GM12874 (cell line): ENCODE data around the gene ILK.

ENCODE experiments used
- TF ChIP-seq, protein P1 (sequence below): IDR thresholded peaks from 2 replicates; pipeline ENCODE4 v1.5.1; 2011; ENCODE audit warnings: low read depth, mild to moderate bottlenecking, control low read depth, low read length, moderate library complexity; ENCODE audit not compliant: insufficient read depth

ILK gene

DNA sequence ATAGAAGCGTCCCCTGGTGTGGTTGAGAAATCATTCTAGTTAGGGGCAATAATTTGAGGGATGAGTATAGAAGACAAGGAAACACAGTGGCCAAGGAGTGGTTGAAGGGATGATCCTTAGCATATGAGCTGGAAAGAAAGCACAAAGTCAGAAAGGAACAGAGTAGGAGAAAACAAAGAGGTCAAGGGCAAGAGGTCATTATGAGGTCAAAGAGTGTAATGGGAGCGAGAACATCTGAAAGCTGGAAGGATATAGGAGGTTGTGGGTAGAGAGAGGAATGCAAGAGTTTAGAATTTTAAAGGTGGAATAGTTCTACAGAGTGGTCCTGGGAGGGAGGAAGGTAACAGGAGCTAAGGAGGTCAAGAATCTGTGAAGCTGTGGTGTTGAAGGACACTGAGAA, 50.1 kb downstream of the ILK start:
- TF ChIP-seq, protein P1, sequence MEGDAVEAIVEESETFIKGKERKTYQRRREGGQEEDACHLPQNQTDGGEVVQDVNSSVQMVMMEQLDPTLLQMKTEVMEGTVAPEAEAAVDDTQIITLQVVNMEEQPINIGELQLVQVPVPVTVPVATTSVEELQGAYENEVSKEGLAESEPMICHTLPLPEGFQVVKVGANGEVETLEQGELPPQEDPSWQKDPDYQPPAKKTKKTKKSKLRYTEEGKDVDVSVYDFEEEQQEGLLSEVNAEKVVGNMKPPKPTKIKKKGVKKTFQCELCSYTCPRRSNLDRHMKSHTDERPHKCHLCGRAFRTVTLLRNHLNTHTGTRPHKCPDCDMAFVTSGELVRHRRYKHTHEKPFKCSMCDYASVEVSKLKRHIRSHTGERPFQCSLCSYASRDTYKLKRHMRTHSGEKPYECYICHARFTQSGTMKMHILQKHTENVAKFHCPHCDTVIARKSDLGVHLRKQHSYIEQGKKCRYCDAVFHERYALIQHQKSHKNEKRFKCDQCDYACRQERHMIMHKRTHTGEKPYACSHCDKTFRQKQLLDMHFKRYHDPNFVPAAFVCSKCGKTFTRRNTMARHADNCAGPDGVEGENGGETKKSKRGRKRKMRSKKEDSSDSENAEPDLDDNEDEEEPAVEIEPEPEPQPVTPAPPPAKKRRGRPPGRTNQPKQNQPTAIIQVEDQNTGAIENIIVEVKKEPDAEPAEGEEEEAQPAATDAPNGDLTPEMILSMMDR = no peak

DNA sequence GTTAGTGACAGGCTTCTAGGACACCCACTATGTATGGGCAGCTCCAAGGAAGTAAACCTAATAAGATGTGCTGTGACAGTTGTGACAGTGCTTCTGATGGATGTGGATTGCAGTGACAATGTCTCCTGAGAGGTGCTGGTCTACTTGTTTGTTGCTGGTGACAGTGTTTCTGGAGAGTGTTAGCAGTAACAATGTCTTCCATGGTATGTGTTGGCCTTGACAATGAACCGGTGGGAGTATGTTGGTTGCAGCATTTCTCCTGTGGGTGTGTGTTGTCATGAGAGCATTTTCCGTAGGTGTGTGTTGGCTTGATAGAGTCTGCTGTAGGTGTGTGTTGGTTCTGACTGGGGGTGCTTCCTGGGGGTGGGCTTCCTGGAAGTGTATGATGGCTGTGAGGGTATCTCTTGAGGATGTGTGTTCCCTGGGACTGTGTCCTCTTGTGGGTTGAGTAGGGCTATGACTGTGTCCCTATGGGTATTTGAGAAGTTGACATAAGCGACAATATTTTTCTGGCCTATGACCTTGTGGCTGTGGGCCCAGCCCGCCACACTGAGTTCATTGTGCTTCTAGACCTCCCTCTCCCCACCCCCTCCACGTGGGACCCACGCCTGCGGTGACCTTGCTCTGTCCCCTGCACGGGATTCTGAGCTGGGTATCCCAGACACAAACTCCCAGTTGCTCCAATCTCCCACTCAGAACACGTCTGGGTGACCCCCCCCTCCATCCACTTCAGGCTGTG, 50.9 kb downstream of the ILK start:
- TF ChIP-seq, protein P1 = no peak

DNA sequence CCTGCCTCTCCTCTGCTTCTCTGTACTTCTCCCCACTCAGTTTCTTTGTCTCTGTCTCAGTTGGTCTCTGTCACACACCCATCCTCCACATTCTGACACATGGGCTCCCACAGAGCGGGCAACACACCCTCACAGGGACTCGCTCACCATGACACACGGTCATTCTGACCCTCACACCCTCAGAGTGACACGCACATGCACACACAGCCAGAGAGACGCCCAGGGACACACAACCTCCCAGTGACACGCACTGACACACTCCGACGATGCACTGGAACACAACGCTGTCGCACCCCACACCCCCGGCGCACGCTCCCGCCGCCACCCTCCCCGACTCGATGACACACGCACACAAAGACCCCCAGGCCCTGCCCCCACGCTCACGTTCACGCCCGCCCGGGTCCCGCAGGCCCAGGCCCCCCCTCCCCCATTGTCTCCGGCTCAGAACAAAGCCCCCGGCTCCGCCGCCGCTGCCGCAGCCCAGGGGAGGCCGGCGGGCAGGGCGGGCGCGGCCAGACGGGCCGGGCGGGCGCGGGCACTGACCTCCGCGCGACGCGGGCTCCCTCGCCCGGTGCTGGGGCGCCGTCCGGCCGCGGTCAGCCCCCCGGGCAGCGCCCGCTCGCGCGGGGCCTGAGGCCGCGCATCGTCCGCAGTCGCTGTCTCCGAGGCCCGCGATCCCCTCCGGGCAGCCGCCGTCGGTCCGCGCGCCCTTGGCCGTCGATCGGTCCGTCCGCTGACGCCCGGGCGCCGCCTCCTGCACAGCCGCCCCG, 51.6 kb downstream of the ILK start:
- TF ChIP-seq, protein P1 = no peak

DNA sequence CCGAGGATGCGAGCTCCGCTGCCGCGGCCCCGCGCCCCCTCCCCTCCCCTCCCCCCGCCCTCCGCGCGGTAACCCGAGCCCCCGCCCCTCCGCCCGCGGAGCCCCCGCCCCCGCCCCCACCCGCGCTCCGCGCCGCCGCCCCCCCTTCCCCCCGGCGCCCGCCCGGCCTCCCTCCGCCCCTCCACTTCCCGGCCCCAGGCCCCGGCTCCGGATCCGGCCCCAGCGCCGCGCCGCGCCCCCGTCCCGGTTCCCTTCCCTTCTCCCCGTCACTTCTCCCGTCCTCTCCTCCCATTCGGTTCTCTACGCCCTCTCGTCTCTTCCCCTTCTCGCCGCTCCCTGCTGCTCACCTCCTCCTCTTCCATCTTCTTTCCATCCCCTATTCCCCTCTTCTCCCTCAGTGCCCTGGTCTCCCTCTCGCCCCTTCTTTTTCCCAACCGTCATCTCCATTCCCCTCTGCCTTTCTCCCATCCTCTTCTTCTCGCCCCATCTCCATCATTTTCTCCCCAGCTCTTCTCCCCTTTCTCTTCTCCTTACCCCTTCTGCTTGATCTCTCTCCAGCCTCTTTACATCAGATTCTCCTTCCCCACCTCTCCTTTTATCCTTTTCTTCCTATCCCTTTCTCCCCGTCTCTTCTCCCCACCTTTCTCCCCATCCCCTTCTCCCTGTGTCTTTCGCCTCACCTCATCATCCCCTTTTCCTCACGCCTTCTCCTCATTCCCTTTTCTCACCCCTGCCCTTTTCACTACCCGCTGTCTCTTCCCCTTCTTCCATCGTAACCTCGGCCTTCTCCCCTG, 52.4 kb downstream of the ILK start, which contains the start of gene DCHS1:
Gene DCHS1, minus strand, starts transcription at position 20 of the 794 bp plus-strand sequence. CDS start 14,196 bp downstream, outside the sequence.
- TF ChIP-seq, protein P1 = no peak

DNA sequence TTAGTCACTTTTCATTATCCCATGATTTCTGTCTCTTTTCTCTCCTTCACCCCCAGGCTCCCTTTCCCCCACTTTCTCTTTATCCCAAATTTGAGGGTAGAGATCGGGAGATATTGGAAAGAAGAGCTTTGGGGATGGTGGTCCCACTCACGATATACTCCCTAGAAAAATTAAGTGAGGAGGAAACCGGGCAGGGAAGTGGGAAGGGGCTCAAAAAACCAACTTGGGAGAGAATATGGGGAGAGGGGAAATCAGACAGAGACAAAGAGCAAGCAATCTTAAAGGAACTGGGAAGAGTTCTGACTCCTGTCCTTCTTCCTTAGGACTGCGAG, 53.0 kb downstream of the ILK start:
- TF ChIP-seq, protein P1 = no peak

DNA sequence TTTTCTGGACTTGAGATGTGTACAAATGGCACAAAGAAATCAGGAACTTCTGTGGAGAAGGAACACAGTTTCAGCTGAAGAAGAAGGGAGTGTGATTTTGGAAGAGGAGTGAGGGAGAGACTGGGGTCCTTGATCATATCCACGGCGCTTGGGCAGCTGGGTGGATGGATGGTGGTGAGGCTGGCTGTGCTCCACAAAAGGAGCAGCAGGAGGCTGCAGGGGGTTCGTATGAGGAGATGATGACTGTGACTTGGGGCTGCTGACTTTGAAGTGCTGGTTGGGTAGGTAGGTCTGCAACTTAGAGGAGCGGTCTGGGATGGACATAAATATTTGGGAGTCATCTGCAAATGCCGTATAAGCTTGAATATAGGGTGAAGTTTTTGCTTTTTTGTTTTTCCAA, 53.4 kb downstream of the ILK start:
- TF ChIP-seq, protein P1 = no peak

DNA sequence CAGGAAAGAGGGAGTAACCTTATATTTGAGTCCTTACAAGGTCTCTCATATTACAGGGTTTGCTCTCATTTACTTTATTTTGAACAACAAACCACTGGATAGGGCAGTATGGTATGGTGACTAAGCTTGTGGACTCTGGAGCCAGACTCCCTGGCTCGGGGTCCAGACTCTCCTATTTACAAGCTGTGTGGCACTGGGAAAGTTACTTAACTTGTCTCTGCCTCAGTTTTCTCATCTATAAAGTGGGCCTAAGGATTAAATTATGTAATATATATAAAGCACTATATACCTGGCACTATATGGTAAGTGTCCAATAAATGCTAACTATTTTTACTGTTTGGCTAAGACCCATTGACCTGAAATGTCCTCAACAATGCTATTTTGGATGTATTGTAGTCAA, 53.8 kb downstream of the ILK start:
- TF ChIP-seq, protein P1 = no peak
